T-cell (primary cell): ENCODE data around the gene CXCL14. TPM values are rescaled to one million over a fixed set of nuclear protein-coding genes. Genes with fewer than 3 reads are reported as not detected.

ENCODE experiments used
- ATAC-seq, 4 experiments: fragments of 200-7000 bp in 3 of 4; fragments of 150-1000 bp in 1 of 4; cut with Tn5 transposase; replicated peaks in 1 of 4; 1 replicate in 3 of 4; 2 replicates in 1 of 4; pipeline ENCODE4 v1.10.0; 2021; ENCODE audit warnings: moderate library complexity in 3 of 4, mild to moderate bottlenecking in 2 of 4, moderate number of reproducible peaks in 1 of 4
- CTCF ChIA-PET, 2 donors: fragments of 300-600 bp; sonication (Branson Sonifier 250); formaldehyde crosslinking; loops; one replicate each; lab custom pipeline; 2022; ENCODE audit warnings: antibody characterized with exemption in 2 of 2; lab: Charles Lee
- POLR2A ChIA-PET, 2 donors: fragments of 300-600 bp; sonication (Branson Sonifier 250); formaldehyde crosslinking; loops; one replicate each; lab custom pipeline; 2022; ENCODE audit warnings: antibody characterized with exemption in 2 of 2; lab: Charles Lee
- DNase-seq, 35 experiments: peaks; one replicate each; pipeline versions ENCODE4 v3.0.0 to v3.0.0-alpha.2; 2013 to 2023
- H3K27ac ChIP-seq: one replicate; pipeline ENCODE4 v1.5.1; 2013; ENCODE audit warnings: low read length
- H3K27me3 ChIP-seq, 2 experiments: replicated peaks in 1 of 2; 1 replicate in 1 of 2; 2 replicates in 1 of 2; pipeline versions ENCODE4 v1.6.1 to v1.7.0; 2013; ENCODE audit warnings: low read length in 1 of 2, mixed read lengths in 1 of 2; ENCODE audit not compliant: control insufficient read depth in 2 of 2, insufficient read depth in 2 of 2; ENCODE audit errors: extremely low read depth in 1 of 2
- H3K36me3 ChIP-seq, 2 donors: 1 replicate in 1 of 2; 2 replicates in 1 of 2; pipeline versions ENCODE4 v1.6.1 to v1.7.0; 2013; ENCODE audit warnings: low read length in 1 of 2; ENCODE audit not compliant: control insufficient read depth in 2 of 2, insufficient read depth in 1 of 2; ENCODE audit errors: extremely low read depth in 1 of 2
- H3K4me1 ChIP-seq, 2 experiments: 1 replicate in 1 of 2; 2 replicates in 1 of 2; pipeline versions ENCODE4 v1.6.1 to v1.7.0; 2013; ENCODE audit warnings: low read length in 2 of 2, mixed read lengths in 1 of 2; ENCODE audit not compliant: insufficient read depth in 2 of 2, control insufficient read depth in 1 of 2; ENCODE audit errors: extremely low read depth in 1 of 2
- H3K4me3 ChIP-seq, 2 donors: 1 replicate in 1 of 2; 2 replicates in 1 of 2; pipeline versions ENCODE4 v1.5.1 to v1.7.0; 2013; ENCODE audit warnings: mild to moderate bottlenecking in 2 of 2, low read length in 1 of 2, moderate library complexity in 1 of 2; ENCODE audit not compliant: control insufficient read depth in 1 of 2; ENCODE audit errors: extremely low read depth in 1 of 2
- H3K9me3 ChIP-seq: 2 replicates; pipeline ENCODE4 v1.7.0; 2013
- H3K27ac Mint-ChIP-seq, 2 donors: one replicate each; pipeline ENCODE4 v1.8.0; 2020 to 2021; ENCODE audit warnings: mild to moderate bottlenecking in 2 of 2, mixed read lengths in 2 of 2
- H3K27me3 Mint-ChIP-seq, 2 donors: one replicate each; pipeline ENCODE4 v1.8.0; 2021 to 2022; ENCODE audit warnings: mixed read lengths in 2 of 2
- H3K36me3 Mint-ChIP-seq: one replicate; pipeline ENCODE4 v1.8.0; 2021; ENCODE audit warnings: mixed read lengths
- H3K4me1 Mint-ChIP-seq, 3 donors: one replicate each; pipeline ENCODE4 v1.8.0; 2020 to 2022; ENCODE audit warnings: mixed read lengths in 3 of 3, mild to moderate bottlenecking in 1 of 3
- H3K4me3 Mint-ChIP-seq, 3 donors: one replicate each; pipeline ENCODE4 v1.8.0; 2020 to 2022; ENCODE audit warnings: mild to moderate bottlenecking in 3 of 3, mixed read lengths in 3 of 3, moderate library complexity in 3 of 3
- H3K9me3 Mint-ChIP-seq, 3 donors: one replicate each; pipeline ENCODE4 v1.8.0; 2020 to 2022; ENCODE audit warnings: mixed read lengths in 3 of 3
- WGBS: methylation state at CpG from one replicate; pipeline ENCODE4 v1.1.5; 2013; ENCODE audit warnings: missing lambda C conversion rate; ENCODE audit not compliant: insufficient coverage; 5-methylcytosine and 5-hydroxymethylcytosine counted together
- total RNA-seq, 35 experiments: library from RNA in 6 of 35; stranded (reverse) in 6 of 35; fragments of 120-200 nt in 1 of 35; gene quantifications; one replicate each; pipeline versions ENCODE4 v1.2.1 to v1.2.4 and lab custom pipeline; 2013 to 2026

The CXCL14 gene
- total RNA-seq, 5 donors from 2014 or later (not counting 1 experiment from before 2014, with no cell fraction given): not detected

- no peak overlapping the region for H3K27ac Mint-ChIP-seq
- WGBS: 80% methylated on average over 2 of the region's 9 CpGs
- POLR2A ChIA-PET: no interaction called here
These were observed 6.9 kb downstream of the CXCL14 start for GRCh38 chr5:135571902-135572301.

GRCh38 chr5:135571066-135571609 lies 7.7 kb downstream of the CXCL14 start:
- no peak overlapping the region for H3K27ac ChIP-seq
- ChIA-PET CTCF (interaction anchor here (0.6 kb wide), 2 partner anchors 64 to 1591 kb away, joined by 3 to 4 read pairs; no protein-coding TSS in a partner anchor), POLR2A (no interaction called here)
- DNase-seq (no peak), ATAC-seq (no peak)
- H3K4me3 Mint-ChIP-seq: no peak overlapping the region
- H3K27me3 Mint-ChIP-seq: peaks cover 13 to 16% of the 10 kb centered on the region in 2 donors
- H3K4me3 ChIP-seq: no peak overlapping the region
- H3K9me3 ChIP-seq: no peaks in the 10 kb centered on the region
- WGBS: 82% methylated on average over 7 of the region's 10 CpGs
- peaks cover under 1 to 41% of the 10 kb centered on the region in 2 experiments for H3K27me3 ChIP-seq
- no peaks in the 10 kb centered on the region for H3K36me3 Mint-ChIP-seq
- H3K27ac Mint-ChIP-seq: no peak overlapping the region
- no peaks in the 10 kb centered on the region for H3K36me3 ChIP-seq
- H3K4me1 Mint-ChIP-seq: peaks cover 0 to 7% (median 3%) of the 10 kb centered on the region in 3 donors
- H3K9me3 Mint-ChIP-seq: no peaks in the 10 kb centered on the region
- H3K4me1 ChIP-seq: peaks cover 0 to 1% of the 10 kb centered on the region in 2 experiments

More at GRCh38 chr5:135571902-135572301, 6.9 kb downstream of the CXCL14 start:
- Histone ChIP-seq H3K27me3 (peaks cover 2 to 37% of the 10 kb centered on the region in 2 experiments), H3K4me1 (no peaks in the 10 kb centered on the region), H3K36me3 (no peaks in the 10 kb centered on the region), H3K27ac (no peak overlapping the region), H3K9me3 (no peaks in the 10 kb centered on the region), H3K4me3 (no peak overlapping the region)
- CTCF ChIA-PET: no interaction called here
- DNase-seq: no peak
- Mint-ChIP-seq H3K4me3 (no peak overlapping the region), H3K36me3 (no peaks in the 10 kb centered on the region), H3K9me3 (no peaks in the 10 kb centered on the region), H3K4me1 (peaks cover 0 to 5% (median 0%) of the 10 kb centered on the region in 3 donors), H3K27me3 (peaks cover 14 to 16% of the 10 kb centered on the region in 2 donors)
- no peak for ATAC-seq

- Histone ChIP-seq H3K4me3 (no peak overlapping the region), H3K4me1 (peaks cover 0 to 5% of the 10 kb centered on the region in 2 experiments), H3K36me3 (no peaks in the 10 kb centered on the region), H3K9me3 (no peaks in the 10 kb centered on the region), H3K27me3 (peaks cover 0 to 34% of the 10 kb centered on the region in 2 experiments), H3K27ac (no peak overlapping the region)
- ATAC-seq (no peak), DNase-seq (no peak)
- Mint-ChIP-seq H3K27ac (no peak overlapping the region), H3K4me1 (peaks cover 0 to 9% (median 4%) of the 10 kb centered on the region in 3 donors), H3K36me3 (no peaks in the 10 kb centered on the region), H3K4me3 (no peak overlapping the region), H3K9me3 (no peaks in the 10 kb centered on the region), H3K27me3 (peaks cover 10 to 14% of the 10 kb centered on the region in 2 donors)
- POLR2A ChIA-PET: no interaction called here
- WGBS: no CpG with 5 or more reads among the region's 3 CpGs
- CTCF ChIA-PET: interaction anchor here (0.5 to 1.5 kb wide), 2 partner anchors 9 to 109 kb away, joined by 5 read pairs; no protein-coding TSS in a partner anchor
These were observed 8.4 kb downstream of the CXCL14 start for GRCh38 chr5:135570453-135570764.

GRCh38 chr5:135569755-135570452 lies 8.9 kb downstream of the CXCL14 start:
- H3K27me3 ChIP-seq: peaks cover 0 to 30% of the 10 kb centered on the region in 2 experiments
- Mint-ChIP-seq H3K4me3 (no peak overlapping the region), H3K27me3 (peaks cover 9 to 16% of the 10 kb centered on the region in 2 donors), H3K36me3 (no peaks in the 10 kb centered on the region), H3K9me3 (no peaks in the 10 kb centered on the region), H3K4me1 (peaks cover 0 to 9% (median 4%) of the 10 kb centered on the region in 3 donors), H3K27ac (no peak overlapping the region)
- no peak overlapping the region for H3K4me3 ChIP-seq
- DNase-seq: peak in 1 of 35 experiments; percentile 8
- H3K36me3 ChIP-seq: no peaks in the 10 kb centered on the region
- ChIA-PET POLR2A (interaction anchor here in 1 of 2 donors (0.5 kb wide), 1 partner anchor 16 kb away, joined by 7 read pairs; no protein-coding TSS in a partner anchor), CTCF (interaction anchor here (0.5 to 1.5 kb wide), 4 partner anchors 9 to 615 kb away, joined by 3 to 7 read pairs (median 5); no protein-coding TSS in a partner anchor)
- 44% methylated on average over 7 of the region's 10 CpGs for WGBS
- no peak for ATAC-seq
- H3K9me3 ChIP-seq: no peaks in the 10 kb centered on the region
- H3K27ac ChIP-seq: no peak overlapping the region
- peaks cover 0 to 5% of the 10 kb centered on the region in 2 experiments for H3K4me1 ChIP-seq

- no peak for DNase-seq
- Histone ChIP-seq H3K4me1 (peaks cover 0 to 5% of the 10 kb centered on the region in 2 experiments), H3K27ac (no peak overlapping the region), H3K9me3 (no peaks in the 10 kb centered on the region), H3K27me3 (peaks cover 0 to 31% of the 10 kb centered on the region in 2 experiments), H3K36me3 (no peaks in the 10 kb centered on the region), H3K4me3 (no peak overlapping the region)
- ATAC-seq: no peak
- 37% methylated on average over 5 of the region's 5 CpGs for WGBS
- Mint-ChIP-seq H3K4me3 (no peak overlapping the region), H3K36me3 (no peaks in the 10 kb centered on the region), H3K27ac (no peak overlapping the region), H3K9me3 (no peaks in the 10 kb centered on the region), H3K4me1 (peaks cover 0 to 9% (median 4%) of the 10 kb centered on the region in 3 donors), H3K27me3 (peaks cover 9 to 16% of the 10 kb centered on the region in 2 donors)
- ChIA-PET POLR2A (no interaction called here), CTCF (interaction anchor here (1.0 to 1.5 kb wide), 2 partner anchors 10 to 12 kb away, joined by 3 read pairs; no protein-coding TSS in a partner anchor)
These were observed 9.8 kb downstream of the CXCL14 start for GRCh38 chr5:135568923-135569360.

GRCh38 chr5:135568246-135568645 lies 10.5 kb downstream of the CXCL14 start:
- Mint-ChIP-seq H3K4me3 (no peak overlapping the region), H3K36me3 (no peaks in the 10 kb centered on the region), H3K27me3 (peaks cover 9 to 16% of the 10 kb centered on the region in 2 donors), H3K4me1 (peaks cover 0 to 9% (median 4%) of the 10 kb centered on the region in 3 donors), H3K9me3 (no peaks in the 10 kb centered on the region), H3K27ac (no peak overlapping the region)
- no peak overlapping the region for H3K27ac ChIP-seq
- no peak overlapping the region for H3K4me3 ChIP-seq
- H3K36me3 ChIP-seq: no peaks in the 10 kb centered on the region
- peaks cover 0 to 5% of the 10 kb centered on the region in 2 experiments for H3K4me1 ChIP-seq
- CTCF ChIA-PET: interaction anchor here in 1 of 2 donors (1.5 kb wide), 1 partner anchor 12 kb away, joined by 3 read pairs; no protein-coding TSS in a partner anchor
- no peak for ATAC-seq
- peaks cover 0 to 34% of the 10 kb centered on the region in 2 experiments for H3K27me3 ChIP-seq
- DNase-seq: no peak
- POLR2A ChIA-PET: no interaction called here
- H3K9me3 ChIP-seq: no peaks in the 10 kb centered on the region
- 79% methylated on average over 6 of the region's 6 CpGs for WGBS
